Measurements from ENCODE around the gene WNK2.

GRCh38 chr9:93319301-93319991, 135.5 kb downstream of the WNK2 start:
- TF ChIP-seq CTCF (IDR thresholded peaks at IDR 0.05; ENCODE audit: low read depth, low read length, poor library complexity, severe bottlenecking) (no peak), EZH2phosphoT487 (IDR thresholded peaks at IDR 0.05; ENCODE audit: borderline replicate concordance, low read length) (no peak)

Data from DOHH2 (cell line).